K562 (cell line): Measurements from ENCODE around the gene MLX. TPM values are rescaled to one million over a fixed set of nuclear protein-coding genes. Genes with fewer than 3 reads are reported as not detected.
A peak's percentile ranks its signal among the peaks of the same experiment; 100 is the strongest.

ENCODE experiments used
- CAMTA2 ChIP-seq: fragments of 250-450 bp; sonication (Bioruptor Pico); conservative IDR thresholded peaks from 2 replicates; pipeline ENCODE4 v1.5.1; 2022
- CHCHD3 ChIP-seq: fragments of 250-450 bp; sonication (Bioruptor Pico); IDR thresholded peaks from 2 replicates; pipeline ENCODE4 v2.1.2; 2022; ENCODE audit warnings: mild to moderate bottlenecking
- CREM ChIP-seq: IDR thresholded peaks from 2 replicates; pipeline ENCODE4 v1.6.1; 2014; ENCODE audit warnings: antibody characterized with exemption, low read depth
- HDAC2 ChIP-seq: fragments of 450-650 bp; IDR thresholded peaks from 2 replicates; pipeline ENCODE4 v1.6.1; 2016; ENCODE audit warnings: mild to moderate bottlenecking
- MEF2A ChIP-seq: IDR thresholded peaks from 2 replicates; pipeline ENCODE4 v1.6.1; 2011; ENCODE audit warnings: low read depth, mild to moderate bottlenecking, low read length, moderate library complexity; ENCODE audit not compliant: control insufficient read depth
- MEIS2 ChIP-seq: fragments of 450-650 bp; IDR thresholded peaks from 2 replicates; pipeline ENCODE4 v1.6.1; 2014; ENCODE audit warnings: mild to moderate bottlenecking; ENCODE audit not compliant: partially characterized antibody
- MYC ChIP-seq, 2 experiments: fragments of 250-450 bp in 1 of 2; sonication (Bioruptor Pico) in 1 of 2; IDR thresholded peaks; 2 replicates each; pipeline versions ENCODE4 v1.5.1 to v1.6.1; 2012 to 2021; ENCODE audit warnings: low read depth in 2 of 2, borderline replicate concordance in 1 of 2, improper control_type of control experiment in 1 of 2, low read length in 1 of 2, mild to moderate bottlenecking in 1 of 2, moderate library complexity in 1 of 2
- POLR2G ChIP-seq: fragments of 200-400 bp; formaldehyde crosslinking; IDR thresholded peaks from 2 replicates; pipeline ENCODE4 v1.6.1; 2017; ENCODE audit warnings: low read depth, mild to moderate bottlenecking, antibody characterized with exemption, low read length, moderate library complexity
- RAD21 ChIP-seq, 2 experiments: fragments of 250-450 bp in 1 of 2; fragments of 450-650 bp in 1 of 2; sonication (Bioruptor Pico) in 1 of 2; formaldehyde crosslinking in 1 of 2; IDR thresholded peaks in 1 of 2; conservative IDR thresholded peaks in 1 of 2; 2 replicates each; pipeline versions ENCODE4 v1.4.0 to v1.8.0; 2020 to 2022; ENCODE audit warnings: mild to moderate bottlenecking in 2 of 2, moderate library complexity in 1 of 2
- RBM34 ChIP-seq: fragments of 200-400 bp; formaldehyde crosslinking; IDR thresholded peaks from 2 replicates; pipeline ENCODE4 v1.6.1; 2018; ENCODE audit warnings: low read length, borderline replicate concordance; ENCODE audit not compliant: insufficient read depth
- SIN3B ChIP-seq: fragments of 450-650 bp; IDR thresholded peaks from 2 replicates; pipeline ENCODE4 v1.6.1; 2017; ENCODE audit warnings: low read depth, mild to moderate bottlenecking, moderate library complexity
- SRSF3 ChIP-seq: fragments of 200-400 bp; formaldehyde crosslinking; IDR thresholded peaks from 2 replicates; pipeline ENCODE4 v1.6.1; 2016; ENCODE audit warnings: mild to moderate bottlenecking, low read length, moderate library complexity; ENCODE audit not compliant: insufficient read depth
- polyA plus RNA-seq, 8 experiments: library from polyadenylated mRNA; depleted of rRNA in 4 of 8; stranded (reverse) in 5 of 8; unstranded in 3 of 8; fragments of >200 nt; fragmentation: Nextera tagmentation in 2 of 8; fragmentation: Illumina TruSeq in 1 of 8; extraction: Ambion mirVana in 2 of 8; extraction: Trizol in 1 of 8; gene quantifications; 2 replicates each; pipeline versions ENCODE4 v1.2.1 to v1.2.3, GENCODE V29; 2011 to 2014; ENCODE audit warnings: inconsistent platforms in 1 of 8, missing spikeins in 1 of 8
- total RNA-seq, 7 experiments: library from RNA; depleted of rRNA in 6 of 7; stranded (reverse); fragments of >200 nt in 6 of 7; fragmentation: Illumina TruSeq in 2 of 7; extraction: Trizol in 2 of 7; gene quantifications; 2 replicates each; pipeline versions ENCODE4 v1.2.1 to v1.2.3, GENCODE V29; 2011 to 2021; ENCODE audit warnings: low replicate concordance in 1 of 7
- TF ChIP-seq, protein P1 (sequence below), 2 experiments: IDR thresholded peaks; 2 replicates each; pipeline ENCODE4 v1.6.1; 2011; ENCODE audit warnings: borderline replicate concordance in 1 of 2, control low read depth in 1 of 2, low read depth in 1 of 2, low read length in 1 of 2, mild to moderate bottlenecking in 1 of 2, mixed read lengths in 1 of 2, moderate library complexity in 1 of 2; ENCODE audit not compliant: insufficient read depth in 1 of 2, insufficient read length in 1 of 2, poor library complexity in 1 of 2, severe bottlenecking in 1 of 2; ENCODE audit errors: extremely low read depth in 1 of 2
- TF ChIP-seq, protein P2 (sequence below): sonication (generic); formaldehyde crosslinking; IDR thresholded peaks from 2 replicates; pipeline ENCODE4 v1.8.0; 2022; ENCODE audit warnings: missing genetic modification reagents, mild to moderate bottlenecking, moderate library complexity, borderline replicate concordance
- TF ChIP-seq, protein P3 (sequence below): sonication (generic); formaldehyde crosslinking; IDR thresholded peaks from 2 replicates; pipeline ENCODE4 v1.8.0; 2022; ENCODE audit warnings: missing genetic modification reagents, mild to moderate bottlenecking, borderline replicate concordance
- TF ChIP-seq, protein P4 (sequence below), 3 experiments: IDR thresholded peaks in 2 of 3; conservative IDR thresholded peaks in 1 of 3; 2 replicates each; pipeline ENCODE4 v1.5.1; 2011 to 2012; ENCODE audit warnings: low read length in 3 of 3, mild to moderate bottlenecking in 3 of 3, control low read depth in 2 of 3, improper control_type of control experiment in 1 of 3, inconsistent platforms in 1 of 3, low read depth in 1 of 3, mixed read lengths in 1 of 3, moderate library complexity in 1 of 3; ENCODE audit not compliant: insufficient read depth in 2 of 3
- TF ChIP-seq, protein P5 (sequence below), 2 experiments: fragments of 450-650 bp in 1 of 2; sonication (generic) in 1 of 2; formaldehyde crosslinking in 1 of 2; IDR thresholded peaks in 1 of 2; conservative IDR thresholded peaks in 1 of 2; 2 replicates each; pipeline versions ENCODE4 v1.6.1 to v1.8.1; 2016 to 2023; ENCODE audit warnings: mild to moderate bottlenecking in 2 of 2, moderate library complexity in 2 of 2, inconsistent platforms in 1 of 2, missing genetic modification reagents in 1 of 2

Gene MLX
- total and polyA plus RNA-seq, 9 of the 15 experiments (the other 6 are each of a cell fraction or from before 2014, with no cell fraction given), result 42.9 to 100 (median 58.9) TPM

DNA sequence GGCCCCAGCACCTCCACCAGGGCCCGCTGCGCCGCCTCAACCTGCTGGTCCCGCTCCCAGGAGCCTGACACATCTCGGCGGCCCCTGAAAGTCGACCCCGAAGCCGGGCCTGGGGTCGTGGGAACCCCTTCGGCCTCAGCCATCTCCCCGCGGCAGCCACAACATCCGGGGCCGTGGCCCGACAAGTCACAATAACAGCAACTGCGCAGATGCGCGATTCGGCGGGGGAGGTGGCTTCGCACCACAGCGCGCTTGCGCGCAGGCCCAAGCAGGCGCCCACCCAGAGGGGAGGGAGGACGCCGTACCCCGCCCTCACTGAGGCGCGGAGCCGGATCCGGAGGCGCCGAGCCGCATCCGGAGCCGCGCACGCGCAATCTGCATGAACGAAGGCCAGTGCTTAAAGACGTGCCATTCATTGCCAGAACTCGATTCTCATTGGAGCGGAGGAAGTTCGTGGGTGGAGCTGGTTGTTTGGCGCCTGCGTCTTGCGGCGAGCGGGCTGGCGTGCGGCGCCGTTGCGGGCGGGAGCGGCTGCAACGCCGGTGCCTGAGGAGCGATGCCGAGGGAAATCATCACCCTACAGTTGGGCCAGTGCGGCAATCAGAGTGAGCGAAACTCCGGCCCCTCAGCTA lies 42.4 kb downstream of the MLX start, which contains the start of the genes RETREG3 and TUBG1 (continued):
- TF ChIP-seq, protein P1, sequence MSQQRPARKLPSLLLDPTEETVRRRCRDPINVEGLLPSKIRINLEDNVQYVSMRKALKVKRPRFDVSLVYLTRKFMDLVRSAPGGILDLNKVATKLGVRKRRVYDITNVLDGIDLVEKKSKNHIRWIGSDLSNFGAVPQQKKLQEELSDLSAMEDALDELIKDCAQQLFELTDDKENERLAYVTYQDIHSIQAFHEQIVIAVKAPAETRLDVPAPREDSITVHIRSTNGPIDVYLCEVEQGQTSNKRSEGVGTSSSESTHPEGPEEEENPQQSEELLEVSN (IDR thresholded peaks at IDR 0.05; ENCODE audit: borderline replicate concordance in 1 of 2, extremely low read depth in 1 of 2, insufficient read depth in 1 of 2, insufficient read length in 1 of 2, low read depth in 1 of 2, low read length in 1 of 2, poor library complexity in 1 of 2, severe bottlenecking in 1 of 2), result peak; percentile 91 to 94
- TF ChIP-seq RAD21 (CRISPR knock-in tag; conservative IDR thresholded peaks at IDR 0.05 in 1 of 2, IDR thresholded peaks at IDR 0.05 in 1 of 2), result peak in 1 of 2 experiments; percentile 32; a peak in 2 of 4 replicates
- peak; percentile 45; the same call in 1 of the 2 replicates for TF ChIP-seq MYC (IDR thresholded peaks at IDR 0.05; ENCODE audit: low read depth, low read length)
- no peak for TF ChIP-seq MYC (CRISPR knock-in tag; IDR thresholded peaks at IDR 0.05; ENCODE audit: borderline replicate concordance, low read depth)
- TF ChIP-seq CHCHD3 (CRISPR knock-in tag), result 0 out of 2 replicates have a peak, but pooled peaks have one; percentile 38
- TF ChIP-seq SRSF3, result no peak
- TF ChIP-seq POLR2G, result peak; percentile 96
- TF ChIP-seq CREM, result peak; percentile 70
- peak; percentile 92 for TF ChIP-seq MEIS2
- peak; percentile 56; the same call in 1 of the 2 replicates for TF ChIP-seq SIN3B
- TF ChIP-seq, protein P2, sequence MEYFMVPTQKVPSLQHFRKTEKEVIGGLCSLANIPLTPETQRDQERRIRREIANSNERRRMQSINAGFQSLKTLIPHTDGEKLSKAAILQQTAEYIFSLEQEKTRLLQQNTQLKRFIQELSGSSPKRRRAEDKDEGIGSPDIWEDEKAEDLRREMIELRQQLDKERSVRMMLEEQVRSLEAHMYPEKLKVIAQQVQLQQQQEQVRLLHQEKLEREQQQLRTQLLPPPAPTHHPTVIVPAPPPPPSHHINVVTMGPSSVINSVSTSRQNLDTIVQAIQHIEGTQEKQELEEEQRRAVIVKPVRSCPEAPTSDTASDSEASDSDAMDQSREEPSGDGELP (CRISPR knock-in tag), result peak; percentile 63
- peak; percentile 40; the same call in 1 of the 2 replicates for TF ChIP-seq RBM34
- 0 out of 2 replicates have a peak, but pooled peaks have one; percentile 7 for TF ChIP-seq HDAC2
- TF ChIP-seq, protein P3, sequence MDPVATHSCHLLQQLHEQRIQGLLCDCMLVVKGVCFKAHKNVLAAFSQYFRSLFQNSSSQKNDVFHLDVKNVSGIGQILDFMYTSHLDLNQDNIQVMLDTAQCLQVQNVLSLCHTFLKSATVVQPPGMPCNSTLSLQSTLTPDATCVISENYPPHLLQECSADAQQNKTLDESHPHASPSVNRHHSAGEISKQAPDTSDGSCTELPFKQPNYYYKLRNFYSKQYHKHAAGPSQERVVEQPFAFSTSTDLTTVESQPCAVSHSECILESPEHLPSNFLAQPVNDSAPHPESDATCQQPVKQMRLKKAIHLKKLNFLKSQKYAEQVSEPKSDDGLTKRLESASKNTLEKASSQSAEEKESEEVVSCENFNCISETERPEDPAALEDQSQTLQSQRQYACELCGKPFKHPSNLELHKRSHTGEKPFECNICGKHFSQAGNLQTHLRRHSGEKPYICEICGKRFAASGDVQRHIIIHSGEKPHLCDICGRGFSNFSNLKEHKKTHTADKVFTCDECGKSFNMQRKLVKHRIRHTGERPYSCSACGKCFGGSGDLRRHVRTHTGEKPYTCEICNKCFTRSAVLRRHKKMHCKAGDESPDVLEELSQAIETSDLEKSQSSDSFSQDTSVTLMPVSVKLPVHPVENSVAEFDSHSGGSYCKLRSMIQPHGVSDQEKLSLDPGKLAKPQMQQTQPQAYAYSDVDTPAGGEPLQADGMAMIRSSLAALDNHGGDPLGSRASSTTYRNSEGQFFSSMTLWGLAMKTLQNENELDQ (CRISPR knock-in tag), result 0 out of 2 replicates have a peak, but pooled peaks have one; percentile 42
- 0 out of 2 replicates have a peak, but pooled peaks have one; percentile 77 for TF ChIP-seq CAMTA2
- no peak for TF ChIP-seq MEF2A
- TF ChIP-seq, protein P4, sequence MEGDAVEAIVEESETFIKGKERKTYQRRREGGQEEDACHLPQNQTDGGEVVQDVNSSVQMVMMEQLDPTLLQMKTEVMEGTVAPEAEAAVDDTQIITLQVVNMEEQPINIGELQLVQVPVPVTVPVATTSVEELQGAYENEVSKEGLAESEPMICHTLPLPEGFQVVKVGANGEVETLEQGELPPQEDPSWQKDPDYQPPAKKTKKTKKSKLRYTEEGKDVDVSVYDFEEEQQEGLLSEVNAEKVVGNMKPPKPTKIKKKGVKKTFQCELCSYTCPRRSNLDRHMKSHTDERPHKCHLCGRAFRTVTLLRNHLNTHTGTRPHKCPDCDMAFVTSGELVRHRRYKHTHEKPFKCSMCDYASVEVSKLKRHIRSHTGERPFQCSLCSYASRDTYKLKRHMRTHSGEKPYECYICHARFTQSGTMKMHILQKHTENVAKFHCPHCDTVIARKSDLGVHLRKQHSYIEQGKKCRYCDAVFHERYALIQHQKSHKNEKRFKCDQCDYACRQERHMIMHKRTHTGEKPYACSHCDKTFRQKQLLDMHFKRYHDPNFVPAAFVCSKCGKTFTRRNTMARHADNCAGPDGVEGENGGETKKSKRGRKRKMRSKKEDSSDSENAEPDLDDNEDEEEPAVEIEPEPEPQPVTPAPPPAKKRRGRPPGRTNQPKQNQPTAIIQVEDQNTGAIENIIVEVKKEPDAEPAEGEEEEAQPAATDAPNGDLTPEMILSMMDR (IDR thresholded peaks at IDR 0.05 in 2 of 3, conservative IDR thresholded peaks at IDR 0.05 in 1 of 3; ENCODE audit: insufficient read depth in 2 of 3, low read depth in 1 of 3, low read length in 3 of 3), result peak; percentile 40 to 67 (median 46); a peak in 5 of 6 replicates
- TF ChIP-seq, protein P5, sequence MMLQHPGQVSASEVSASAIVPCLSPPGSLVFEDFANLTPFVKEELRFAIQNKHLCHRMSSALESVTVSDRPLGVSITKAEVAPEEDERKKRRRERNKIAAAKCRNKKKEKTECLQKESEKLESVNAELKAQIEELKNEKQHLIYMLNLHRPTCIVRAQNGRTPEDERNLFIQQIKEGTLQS (IDR thresholded peaks at IDR 0.05), result no peak
- TF ChIP-seq, protein P5 (CRISPR knock-in tag; conservative IDR thresholded peaks at IDR 0.05), result peak; percentile 38; the same call in 1 of the 2 replicates
